HCT116 (cell line): ENCODE results near the gene CLIP2. TPM values are rescaled to one million over a fixed set of nuclear protein-coding genes. Genes with fewer than 3 reads are reported as not detected.

Experiments
- ATAC-seq: fragments of 200-7000 bp; cut with Tn5 transposase; 2 replicates; pipeline ENCODE4 v1.9.1; 2020; ENCODE audit warnings: mild to moderate bottlenecking, moderate library complexity
- BruUV-seq: library from RNA; stranded (reverse); fragments of 400-500 nt; replicated peaks from 2 replicates; lab custom pipeline; 2021; lab: Mats Ljungman, UMichigan
- CTCF ChIA-PET: fragments of 300-600 bp; sonication (Branson Sonifier 250); formaldehyde crosslinking; loops from one replicate; lab custom pipeline; 2021; ENCODE audit warnings: antibody characterized with exemption; lab: Charles Lee
- POLR2A ChIA-PET: fragments of 300-600, 350-600 bp; sonication (Branson Sonifier 250); formaldehyde crosslinking; loops from one replicate; lab custom pipeline; 2021; ENCODE audit warnings: antibody characterized with exemption; lab: Charles Lee
- RAD21 ChIA-PET, 2 experiments: fragments of 300-600 bp; sonication (Branson Sonifier 250); formaldehyde crosslinking; loops; one replicate each; lab custom pipeline; 2023; ENCODE audit warnings: low total read pairs in 2 of 2; ENCODE audit not compliant: uncharacterized antibody in 2 of 2, unreplicated experiment in 2 of 2, low non-redundant PET in 1 of 2; lab: Charles Lee
- DNase-seq: peaks from one replicate; pipeline ENCODE4 v3.0.0-alpha.2; 2010; ENCODE audit warnings: low read depth, low spot score
- H2AFZ ChIP-seq: fragments of 200-600 bp; shearing (Covaris generic), sonication (generic); 2 replicates; pipeline ENCODE4 v1.6.1; 2017; ENCODE audit warnings: low read depth, mixed run types, mixed read lengths, antibody characterized with exemption, low read length; ENCODE audit not compliant: poor library complexity, severe bottlenecking
- H3K27ac ChIP-seq: 2 replicates; pipeline ENCODE4 v1.5.1; 2012; ENCODE audit warnings: low read depth, low read length
- H3K27me3 ChIP-seq: fragments of 200-600 bp; sonication (generic); 2 replicates; pipeline ENCODE4 v1.6.1; 2016; ENCODE audit warnings: mixed run types, low read length, mixed read lengths; ENCODE audit not compliant: insufficient read depth
- H3K36me3 ChIP-seq, 2 experiments: fragments of 200-500 bp in 1 of 2; fragments of 200-600 bp in 1 of 2; sonication (Bioruptor generic) in 1 of 2; sonication (generic) in 1 of 2; 2 replicates each; pipeline versions ENCODE4 v1.5.1 to v1.6.1; 2014 to 2016; ENCODE audit warnings: low read length in 2 of 2, inconsistent platforms in 1 of 2, mixed read lengths in 1 of 2, mixed run types in 1 of 2; ENCODE audit not compliant: insufficient read depth in 2 of 2, control insufficient read depth in 1 of 2
- H3K4me1 ChIP-seq, 2 experiments: fragments of 200-600 bp in 1 of 2; sonication (generic) in 1 of 2; 2 replicates each; pipeline versions ENCODE4 v1.5.1 to v1.6.1; 2012 to 2017; ENCODE audit warnings: low read length in 2 of 2, inconsistent platforms in 1 of 2, mild to moderate bottlenecking in 1 of 2, mixed read lengths in 1 of 2, mixed run types in 1 of 2, moderate library complexity in 1 of 2; ENCODE audit not compliant: insufficient read depth in 2 of 2, control insufficient read depth in 1 of 2
- H3K4me2 ChIP-seq: fragments of 200-600 bp; sonication (generic); 2 replicates; pipeline ENCODE4 v1.6.1; 2017; ENCODE audit warnings: mixed run types, low read length, mixed read lengths
- H3K4me3 ChIP-seq, 2 experiments: fragments of 200-600 bp in 1 of 2; sonication (generic) in 1 of 2; replicated peaks in 1 of 2; 2 replicates each; pipeline ENCODE4 v1.5.1; 2011 to 2016; ENCODE audit warnings: low read length in 2 of 2, control low read depth in 1 of 2, low read depth in 1 of 2, mild to moderate bottlenecking in 1 of 2, mixed read lengths in 1 of 2, mixed run types in 1 of 2
- H3K79me2 ChIP-seq: fragments of 200-600 bp; sonication (generic); 2 replicates; pipeline ENCODE4 v1.6.1; 2017; ENCODE audit warnings: mild to moderate bottlenecking, mixed run types, low read length, moderate library complexity, mixed read lengths; ENCODE audit not compliant: insufficient read depth
- H3K9ac ChIP-seq: fragments of 200-600 bp; sonication (generic); 2 replicates; pipeline ENCODE4 v1.6.1; 2016; ENCODE audit warnings: low read length, mixed read lengths
- H3K9me2 ChIP-seq: fragments of 200-600 bp; sonication (generic), shearing (Covaris generic); 2 replicates; pipeline ENCODE4 v1.6.1; 2017; ENCODE audit warnings: mixed run types, mild to moderate bottlenecking, moderate library complexity; ENCODE audit not compliant: insufficient read depth
- H3K9me3 ChIP-seq, 2 experiments: fragments of 200-500 bp in 1 of 2; fragments of 200-600 bp in 1 of 2; sonication (Bioruptor generic) in 1 of 2; sonication (generic) in 1 of 2; 2 replicates each; pipeline ENCODE4 v1.6.1; 2014 to 2017; ENCODE audit warnings: low read length in 2 of 2, mixed read lengths in 2 of 2, inconsistent platforms in 1 of 2, low read depth in 1 of 2, mild to moderate bottlenecking in 1 of 2, mixed run types in 1 of 2, moderate library complexity in 1 of 2; ENCODE audit not compliant: control insufficient read depth in 1 of 2, insufficient read depth in 1 of 2
- H4K20me1 ChIP-seq: fragments of 200-600 bp; sonication (generic), shearing (Covaris generic); 2 replicates; pipeline ENCODE4 v1.6.1; 2017; ENCODE audit warnings: mixed run types, mild to moderate bottlenecking, moderate library complexity; ENCODE audit not compliant: insufficient read depth
- CEBPB ChIP-seq: IDR thresholded peaks from 2 replicates; pipeline ENCODE4 v1.6.1; 2012; ENCODE audit warnings: low read depth
- EGR1 ChIP-seq: IDR thresholded peaks from 2 replicates; pipeline ENCODE4 v1.6.1; 2012; ENCODE audit warnings: low read depth
- ELF1 ChIP-seq: IDR thresholded peaks from 2 replicates; pipeline ENCODE4 v1.6.1; 2012; ENCODE audit warnings: low read depth, borderline replicate concordance
- EZH2 ChIP-seq: fragments of 200-600 bp; sonication (generic); IDR thresholded peaks from 2 replicates; pipeline ENCODE4 v1.6.1; 2017; ENCODE audit warnings: antibody characterized with exemption, mixed run types
- EZH2phosphoT487 ChIP-seq: fragments of 200-600 bp; IDR thresholded peaks from 2 replicates; pipeline ENCODE4 v1.6.1; 2018; ENCODE audit warnings: antibody characterized with exemption, borderline replicate concordance
- JUND ChIP-seq: IDR thresholded peaks from 2 replicates; pipeline ENCODE4 v1.6.1; 2012
- POLR2AphosphoS5 ChIP-seq: IDR thresholded peaks from 2 replicates; pipeline ENCODE4 v1.6.1; 2011; ENCODE audit warnings: mild to moderate bottlenecking, low read depth, low read length, moderate library complexity
- RAD21 ChIP-seq: IDR thresholded peaks from 2 replicates; pipeline ENCODE4 v1.6.1; 2012; ENCODE audit warnings: low read depth, mild to moderate bottlenecking
- SIN3A ChIP-seq: IDR thresholded peaks from 2 replicates; pipeline ENCODE4 v1.6.1; 2012; ENCODE audit warnings: low read depth
- SP1 ChIP-seq: IDR thresholded peaks from 2 replicates; pipeline ENCODE4 v1.6.1; 2012; ENCODE audit warnings: low read depth
- SRF ChIP-seq: IDR thresholded peaks from 2 replicates; pipeline ENCODE4 v1.6.1; 2012; ENCODE audit warnings: low read depth
- YY1 ChIP-seq: IDR thresholded peaks from 2 replicates; pipeline ENCODE4 v1.6.1; 2011; ENCODE audit warnings: low read length, low read depth, moderate library complexity, mild to moderate bottlenecking; ENCODE audit not compliant: insufficient replicate concordance; ENCODE audit errors: extremely low read depth
- ZBTB33 ChIP-seq: IDR thresholded peaks from 2 replicates; pipeline ENCODE4 v1.6.1; 2011; ENCODE audit warnings: mild to moderate bottlenecking, low read length, moderate library complexity; ENCODE audit not compliant: insufficient replicate concordance; ENCODE audit errors: extremely low read depth
- ZNF274 ChIP-seq: fragments of 200-500 bp; sonication (Bioruptor generic); IDR thresholded peaks from 2 replicates; pipeline ENCODE4 v1.6.1; 2014; ENCODE audit warnings: mild to moderate bottlenecking, low read depth, low read length, inconsistent platforms
- intact Hi-C: fragments of 100-400 bp; cut with micrococcal nuclease; formaldehyde crosslinking; loops from 2 replicates; pipeline ENCODE4 v1.10.0; 2022
- total RNA-seq: library from RNA; stranded (reverse); gene quantifications from one replicate; pipeline ENCODE4 v1.2.1, GENCODE V29; 2021; ENCODE audit not compliant: unreplicated experiment
- TF ChIP-seq, protein P1 (sequence below): IDR thresholded peaks from 2 replicates; pipeline ENCODE4 v1.6.1; 2012

CLIP2 gene
- total RNA-seq, 1 experiment from 2014 or later: 40.1 TPM

- Histone ChIP-seq H3K9ac (no peak overlapping the region), H3K4me2 (no peak overlapping the region), H3K36me3 (peaks cover 31 to 71% of the 10 kb centered on the region in 2 experiments), H4K20me1 (no peaks in the 10 kb centered on the region; the same call in 1 of the 2 replicates)
- TF ChIP-seq CEBPB: no peak
- no peak for TF ChIP-seq EGR1
- no peak for TF ChIP-seq EZH2
- no peak for TF ChIP-seq ZNF274
- TF ChIP-seq POLR2AphosphoS5: no peak
- no peak for TF ChIP-seq ELF1
- TF ChIP-seq RAD21: no peak
- TF ChIP-seq SIN3A: no peak
- TF ChIP-seq SP1: no peak
- TF ChIP-seq SRF: no peak
- TF ChIP-seq, protein P1, sequence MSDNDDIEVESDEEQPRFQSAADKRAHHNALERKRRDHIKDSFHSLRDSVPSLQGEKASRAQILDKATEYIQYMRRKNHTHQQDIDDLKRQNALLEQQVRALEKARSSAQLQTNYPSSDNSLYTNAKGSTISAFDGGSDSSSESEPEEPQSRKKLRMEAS: no peak
- no peak for TF ChIP-seq EZH2phosphoT487
- TF ChIP-seq ZBTB33: no peak
- no peak for TF ChIP-seq YY1
- TF ChIP-seq JUND: no peak
- TF ChIP-seq, all 23 proteins: peak for 0
- no peak overlapping the region for H3K4me3 ChIP-seq
- ChIA-PET POLR2A (interaction anchor here (1.5 kb wide), 1 partner anchor 11 kb away, joined by 3 read pairs; no protein-coding TSS in a partner anchor), CTCF (no interaction called here), RAD21 (no interaction called here)
- H3K9me3 ChIP-seq: no peaks in the 10 kb centered on the region
- intact Hi-C loops: no loop called here
- H2AFZ ChIP-seq: no peak overlapping the region
- BruUV-seq: no TSS peak
- H3K4me1 ChIP-seq: no peaks in the 10 kb centered on the region
- DNase-seq (no peak), ATAC-seq (no peak)
- no peaks in the 10 kb centered on the region for H3K9me2 ChIP-seq
- peaks cover 26% of the 10 kb centered on the region for H3K79me2 ChIP-seq
- no peaks in the 10 kb centered on the region for H3K27me3 ChIP-seq
- no peak overlapping the region for H3K27ac ChIP-seq
These were observed 47.1 kb upstream of the CLIP2 start for GRCh38 chr7:74242122-74242443.
